ENCODE measurements around the gene GLIPR2. TPM values are rescaled to one million over a fixed set of nuclear protein-coding genes. Genes with fewer than 3 reads are reported as not detected.
A peak's percentile ranks its signal among the peaks of the same experiment; 100 is the strongest.
"Not testable (repeated sequence)": the region's sequence is repeated elsewhere in the genome, so short reads cannot be mapped to it uniquely, and the experiment has no call there.

GLIPR2 gene
- total RNA-seq, 2 donors from 2014 or later = 10.2 to 10.7 TPM

GRCh38 chr9:36159509-36159908 lies 23.0 kb downstream of the GLIPR2 start:
- not testable (repeated sequence) for H3K9me3 Mint-ChIP-seq; H3K4me3 Mint-ChIP-seq; H3K36me3 Mint-ChIP-seq (ENCODE audit: low read depth); ATAC-seq (replicated peaks); H3K27me3 Mint-ChIP-seq
- peak overlapping the region; percentile 44 for H3K27ac Mint-ChIP-seq
- peaks cover 12% of the 10 kb centered on the region for H3K4me1 Mint-ChIP-seq

DNA sequence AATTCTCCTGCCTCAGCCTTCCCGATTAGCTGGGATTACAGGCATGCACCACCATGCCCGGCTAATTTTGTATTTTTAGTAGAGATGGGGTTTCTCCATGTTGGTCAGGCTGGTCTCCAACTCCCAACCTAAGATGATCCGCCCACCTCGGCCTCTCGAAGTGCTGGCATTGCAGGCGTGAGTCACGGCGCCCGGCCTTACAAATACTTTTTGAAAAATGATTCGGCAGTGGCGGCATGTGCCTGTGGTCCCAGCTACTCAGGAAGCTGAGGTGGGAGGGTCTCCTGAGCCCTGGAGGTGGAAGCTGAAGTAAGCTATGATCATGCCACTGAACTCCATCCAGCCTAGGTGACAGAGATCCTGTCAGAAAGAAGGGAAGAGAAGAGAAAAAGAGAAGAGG lies 23.6 kb downstream of the GLIPR2 start:
- H3K4me3 Mint-ChIP-seq; H3K27me3 Mint-ChIP-seq; H3K9me3 Mint-ChIP-seq; H3K36me3 Mint-ChIP-seq (ENCODE audit: low read depth); ATAC-seq (replicated peaks): not testable (repeated sequence)
- Mint-ChIP-seq H3K4me1 (peaks cover 12% of the 10 kb centered on the region), H3K27ac (peak overlapping the region; percentile 0)

GRCh38 chr9:36161187-36161586 lies 24.7 kb downstream of the GLIPR2 start:
- H3K27me3 Mint-ChIP-seq = no peaks in the 10 kb centered on the region
- peak overlapping the region; percentile 8 for H3K27ac Mint-ChIP-seq
- peaks cover 12% of the 10 kb centered on the region for H3K4me1 Mint-ChIP-seq
- no peaks in the 10 kb centered on the region for H3K9me3 Mint-ChIP-seq
- no peak for ATAC-seq (replicated peaks)
- peaks cover 6% of the 10 kb centered on the region for H3K36me3 Mint-ChIP-seq (ENCODE audit: low read depth)
- H3K4me3 Mint-ChIP-seq = no peak overlapping the region

GRCh38 chr9:36162211-36162738 lies 25.7 kb downstream of the GLIPR2 start:
- peaks cover 12% of the 10 kb centered on the region for H3K4me1 Mint-ChIP-seq
- no peak overlapping the region for H3K27ac Mint-ChIP-seq
- ATAC-seq (replicated peaks) = no peak

GRCh38 chr9:36163049-36163785 lies 26.7 kb downstream of the GLIPR2 start:
- Mint-ChIP-seq H3K4me1 (peaks cover 10% of the 10 kb centered on the region), H3K27ac (no peak overlapping the region), H3K4me3 (no peak overlapping the region), H3K36me3 (ENCODE audit: low read depth) (no peaks in the 10 kb centered on the region), H3K27me3 (no peaks in the 10 kb centered on the region), H3K9me3 (no peaks in the 10 kb centered on the region)
- ATAC-seq (replicated peaks) = no peak

More at GRCh38 chr9:36162211-36162738, 25.7 kb downstream of the GLIPR2 start:
- Mint-ChIP-seq H3K36me3 (ENCODE audit: low read depth) (no peaks in the 10 kb centered on the region), H3K4me3 (no peak overlapping the region), H3K9me3 (no peaks in the 10 kb centered on the region), H3K27me3 (no peaks in the 10 kb centered on the region)

- Mint-ChIP-seq H3K4me1 (peaks cover 7% of the 10 kb centered on the region), H3K4me3 (no peak overlapping the region), H3K9me3 (no peaks in the 10 kb centered on the region), H3K36me3 (ENCODE audit: low read depth) (no peaks in the 10 kb centered on the region), H3K27me3 (no peaks in the 10 kb centered on the region), H3K27ac (peak overlapping the region; percentile 37)
- ATAC-seq (replicated peaks) = no peak
Measured at GRCh38 chr9:36163786-36164170, 27.2 kb downstream of the GLIPR2 start.

- peaks cover 7% of the 10 kb centered on the region for H3K4me1 Mint-ChIP-seq
- ATAC-seq (replicated peaks) = no peak
- H3K27ac Mint-ChIP-seq = no peak overlapping the region
- H3K9me3 Mint-ChIP-seq = no peaks in the 10 kb centered on the region
- H3K4me3 Mint-ChIP-seq = no peak overlapping the region
- no peaks in the 10 kb centered on the region for H3K36me3 Mint-ChIP-seq (ENCODE audit: low read depth)
- H3K27me3 Mint-ChIP-seq = no peaks in the 10 kb centered on the region
Measured at GRCh38 chr9:36164372-36164771, 27.8 kb downstream of the GLIPR2 start.

GRCh38 chr9:36164989-36165388 lies 28.5 kb downstream of the GLIPR2 start:
- Mint-ChIP-seq H3K36me3 (ENCODE audit: low read depth) (no peaks in the 10 kb centered on the region), H3K27me3 (no peaks in the 10 kb centered on the region), H3K27ac (no peak overlapping the region), H3K9me3 (no peaks in the 10 kb centered on the region), H3K4me3 (peak overlapping the region; percentile 74), H3K4me1 (peaks cover 7% of the 10 kb centered on the region)
- ATAC-seq (replicated peaks) = no peak

- Mint-ChIP-seq H3K4me1 (peaks cover 7% of the 10 kb centered on the region), H3K27ac (no peak overlapping the region), H3K9me3 (no peaks in the 10 kb centered on the region), H3K27me3 (no peaks in the 10 kb centered on the region), H3K36me3 (ENCODE audit: low read depth) (no peaks in the 10 kb centered on the region), H3K4me3 (peak overlapping the region; percentile 74)
- no peak for ATAC-seq (replicated peaks)
Measured at GRCh38 chr9:36165826-36166167, 29.3 kb downstream of the GLIPR2 start.

- Mint-ChIP-seq H3K27ac (no peak overlapping the region), H3K4me3 (peak overlapping the region; percentile 74), H3K9me3 (no peaks in the 10 kb centered on the region), H3K27me3 (no peaks in the 10 kb centered on the region), H3K4me1 (peaks cover 2% of the 10 kb centered on the region), H3K36me3 (ENCODE audit: low read depth) (no peaks in the 10 kb centered on the region)
- peak; percentile 97 for ATAC-seq (replicated peaks)
Measured at GRCh38 chr9:36166168-36166927, 29.8 kb downstream of the GLIPR2 start.

DNA sequence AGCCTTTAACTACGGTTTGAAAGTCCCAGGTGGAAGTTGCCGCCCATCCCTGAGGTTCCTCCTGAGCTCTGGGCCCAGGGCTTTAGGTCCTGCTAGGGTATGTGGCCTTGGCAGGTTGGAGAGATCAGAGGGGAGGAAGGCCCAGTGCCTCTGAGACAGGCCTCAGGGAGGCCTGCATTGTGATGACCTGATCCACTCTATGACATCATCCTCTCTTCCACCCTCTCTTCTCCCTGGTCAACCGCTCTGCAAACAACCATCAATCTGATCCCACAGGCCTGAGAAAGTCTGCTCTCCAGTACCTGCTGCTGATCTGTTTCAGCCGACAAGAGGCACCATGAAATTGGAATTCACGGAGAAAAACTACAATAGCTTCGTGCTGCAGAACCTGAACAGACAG lies 32.6 kb downstream of the GLIPR2 start, which contains the start of gene CCIN:
Gene CCIN (plus strand): TSS at position 223 of the 400 bp plus-strand sequence. CDS start 115 bp downstream, at position 338.
- Mint-ChIP-seq H3K4me3 (no peak within 1 kb of the TSS), H3K4me1 (no peaks in the 10 kb centered on the region), H3K36me3 (ENCODE audit: low read depth) (no peaks in the 10 kb centered on the region), H3K27me3 (no peaks in the 10 kb centered on the region), H3K9me3 (no peaks in the 10 kb centered on the region), H3K27ac (no peak within 1 kb of the TSS)
- no peak for ATAC-seq (replicated peaks)

DNA sequence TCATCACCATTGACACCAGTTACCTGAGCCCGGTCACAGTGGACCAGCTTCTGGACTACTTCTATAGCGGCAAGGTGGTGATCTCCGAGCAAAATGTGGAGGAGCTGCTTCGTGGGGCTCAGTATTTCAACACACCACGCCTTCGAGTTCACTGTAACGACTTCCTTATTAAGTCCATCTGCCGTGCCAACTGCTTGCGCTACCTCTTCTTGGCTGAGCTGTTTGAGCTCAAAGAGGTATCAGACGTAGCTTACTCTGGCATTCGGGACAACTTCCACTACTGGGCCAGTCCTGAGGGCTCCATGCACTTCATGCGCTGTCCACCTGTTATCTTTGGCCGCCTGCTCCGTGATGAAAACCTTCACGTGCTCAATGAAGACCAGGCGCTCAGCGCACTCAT lies 33.2 kb downstream of the GLIPR2 start:
- Mint-ChIP-seq H3K4me3 (no peak overlapping the region), H3K9me3 (no peaks in the 10 kb centered on the region), H3K4me1 (no peaks in the 10 kb centered on the region), H3K36me3 (ENCODE audit: low read depth) (no peaks in the 10 kb centered on the region), H3K27me3 (no peaks in the 10 kb centered on the region), H3K27ac (no peak overlapping the region)
- no peak for ATAC-seq (replicated peaks)

GRCh38 chr9:36170531-36170930 lies 34.0 kb downstream of the GLIPR2 start:
- Mint-ChIP-seq H3K4me3 (no peak overlapping the region), H3K27me3 (peaks cover 4% of the 10 kb centered on the region), H3K27ac (no peak overlapping the region), H3K36me3 (ENCODE audit: low read depth) (no peaks in the 10 kb centered on the region), H3K9me3 (no peaks in the 10 kb centered on the region), H3K4me1 (no peaks in the 10 kb centered on the region)
- ATAC-seq (replicated peaks) = no peak

GRCh38 chr9:36173861-36174260 lies 37.3 kb downstream of the GLIPR2 start:
- ATAC-seq (replicated peaks) = no peak
- H3K27me3 Mint-ChIP-seq = peaks cover 4% of the 10 kb centered on the region
- no peaks in the 10 kb centered on the region for H3K4me1 Mint-ChIP-seq
- no peak overlapping the region for H3K4me3 Mint-ChIP-seq
- H3K27ac Mint-ChIP-seq = no peak overlapping the region
- no peaks in the 10 kb centered on the region for H3K36me3 Mint-ChIP-seq (ENCODE audit: low read depth)
- no peaks in the 10 kb centered on the region for H3K9me3 Mint-ChIP-seq

DNA sequence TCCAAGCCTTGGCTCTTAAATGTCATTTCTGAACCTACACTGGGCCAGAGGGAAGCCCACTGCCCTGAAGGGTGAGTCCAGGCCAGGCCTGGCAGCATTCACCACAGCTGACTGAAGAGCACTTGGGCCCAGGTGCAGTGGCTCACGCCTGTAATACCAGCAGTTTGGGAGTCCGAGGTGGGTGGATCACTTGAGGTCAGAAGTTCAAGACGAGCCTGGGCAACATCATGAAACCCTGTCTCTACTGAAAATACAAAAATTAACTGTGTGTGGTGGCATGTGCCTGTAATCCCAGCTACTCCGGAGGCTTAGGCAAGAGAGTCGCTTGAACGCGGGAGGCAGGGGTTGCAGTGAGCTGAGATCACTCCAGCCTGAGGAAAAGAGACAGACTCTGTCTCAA lies 37.7 kb downstream of the GLIPR2 start:
- Mint-ChIP-seq H3K27ac (no peak overlapping the region), H3K27me3 (peaks cover 4% of the 10 kb centered on the region), H3K4me1 (no peaks in the 10 kb centered on the region), H3K9me3 (no peaks in the 10 kb centered on the region), H3K36me3 (ENCODE audit: low read depth) (no peaks in the 10 kb centered on the region), H3K4me3 (no peak overlapping the region)
- ATAC-seq (replicated peaks) = no peak
